OCI-LY3 (cell line): Measurements from ENCODE around the gene CFAP54.
"Not testable (repeated sequence)": the region's sequence is repeated elsewhere in the genome, so short reads cannot be mapped to it uniquely, and the experiment has no call there.

Source experiments
- CTCF ChIP-seq: fragments of 200-600, 300-600 bp; sonication (generic); IDR thresholded peaks from 2 replicates; pipeline ENCODE4 v1.5.1; 2014; ENCODE audit warnings: antibody characterized with exemption, low read length, low read depth
- EZH2phosphoT487 ChIP-seq: fragments of 200-600 bp; shearing (Covaris generic); IDR thresholded peaks from 2 replicates; pipeline ENCODE4 v1.6.1; 2018; ENCODE audit warnings: antibody characterized with exemption, mixed run types, low read depth

GRCh38 chr12:96604374-96604773, 115.0 kb downstream of the CFAP54 start:
- TF ChIP-seq CTCF, EZH2phosphoT487: not testable (repeated sequence)
